SK-MEL-5 (cell line): ENCODE measurements around the gene B4GAT1. TPM values are rescaled to one million over a fixed set of nuclear protein-coding genes. Genes with fewer than 3 reads are reported as not detected.
A peak's percentile ranks its signal among the peaks of the same experiment; 100 is the strongest.

Experiments used
- DNase-seq: peaks from one replicate; pipeline ENCODE4 v3.0.0-alpha.2; 2016; ENCODE audit warnings: low read depth, low spot score
- in situ Hi-C: cut with HindIII; loops from 2 replicates; pipeline ENCODE4 v1.10.0; 2016; ENCODE audit warnings: low sequenced_read_pairs, high pct_unique_total_duplicates, low pct_unique_long_range_greater_than_20kb
- total RNA-seq: library from RNA; depleted of rRNA; stranded (reverse); fragments of >200 nt; shearing (Covaris generic); gene quantifications from 2 replicates; pipeline ENCODE4 v1.2.3, GENCODE V29; 2014

The B4GAT1 gene
- total RNA-seq, 1 experiment from 2014 or later: 65.6 TPM

DNA sequence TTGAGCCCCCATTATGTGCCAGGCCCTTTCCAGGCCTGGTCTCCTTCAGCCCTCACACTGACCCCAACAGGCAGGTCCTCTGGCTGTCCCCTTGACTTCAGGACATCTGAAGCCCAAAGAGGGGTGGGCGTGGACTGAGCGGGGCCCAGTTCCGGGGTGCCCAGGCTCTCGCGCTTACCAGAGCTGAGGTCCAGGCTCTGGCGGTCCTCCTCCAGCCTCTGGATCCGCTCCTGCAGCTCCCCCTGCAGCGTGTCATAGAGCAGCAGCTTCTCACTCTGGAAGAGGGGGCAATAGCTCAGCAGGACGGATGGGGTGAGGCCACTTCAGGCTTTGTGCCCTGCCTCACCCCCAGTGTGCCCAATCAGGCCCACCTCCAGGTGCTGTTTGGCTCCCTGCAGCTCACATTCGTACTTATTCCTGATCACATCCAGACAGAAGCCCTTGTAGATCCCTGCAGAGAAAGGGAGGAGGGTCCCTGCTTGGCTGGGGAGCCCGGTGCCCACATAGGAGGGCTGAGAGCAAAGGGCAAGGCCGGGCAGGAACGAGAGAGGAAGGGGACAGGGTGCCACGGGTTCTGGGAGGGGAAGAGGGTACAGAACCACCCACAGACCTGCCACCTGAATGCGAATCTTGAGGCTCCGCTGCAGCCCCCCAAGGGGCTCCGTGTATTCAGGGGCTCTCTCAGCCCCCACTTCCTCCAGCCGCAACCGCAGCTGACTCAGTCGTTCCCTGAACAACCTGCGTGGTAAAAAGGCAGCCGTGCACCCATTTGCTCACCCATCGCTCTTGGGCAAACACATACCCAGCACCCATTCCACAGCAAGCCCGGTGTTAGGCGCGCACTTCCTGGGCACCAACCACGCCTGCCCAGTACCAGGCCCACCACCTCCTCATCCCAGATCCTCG is 6.6 kb downstream of the B4GAT1 start:
- in situ Hi-C loops: no loop called here
- no peak for DNase-seq

- in situ Hi-C loops: no loop called here
- DNase-seq: no peak
Observed at GRCh38 chr11:66339686-66340483, 7.5 kb downstream of the B4GAT1 start.

DNA sequence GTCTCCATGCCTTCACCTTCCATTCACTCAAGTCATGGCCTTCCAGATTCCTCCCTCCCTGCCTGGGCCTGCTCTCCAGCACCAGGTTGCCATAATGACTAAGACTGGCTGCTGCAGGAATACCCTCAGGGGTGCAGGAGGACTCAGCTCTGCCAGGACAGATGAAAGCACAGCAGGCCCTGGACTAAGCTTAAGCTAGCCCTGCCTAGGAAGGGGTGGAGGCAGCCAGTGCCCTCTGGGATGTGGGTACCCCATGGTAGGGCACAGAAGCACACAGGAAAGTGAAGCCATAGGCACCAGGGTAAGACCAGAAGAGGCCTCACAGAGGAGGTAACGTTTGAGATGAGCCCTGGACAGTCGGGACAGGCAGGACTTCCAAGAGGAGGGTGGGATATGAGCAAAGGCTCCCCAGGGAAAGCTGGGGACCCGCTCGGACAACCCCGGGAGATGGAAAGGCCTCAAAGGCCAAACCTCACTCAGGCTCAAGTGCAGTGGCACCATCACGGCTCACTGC is 8.2 kb downstream of the B4GAT1 start:
- in situ Hi-C loops: no loop called here
- DNase-seq: no peak

- in situ Hi-C loops: no loop called here
- no peak for DNase-seq
Observed at GRCh38 chr11:66338276-66339161, 8.9 kb downstream of the B4GAT1 start.

DNA sequence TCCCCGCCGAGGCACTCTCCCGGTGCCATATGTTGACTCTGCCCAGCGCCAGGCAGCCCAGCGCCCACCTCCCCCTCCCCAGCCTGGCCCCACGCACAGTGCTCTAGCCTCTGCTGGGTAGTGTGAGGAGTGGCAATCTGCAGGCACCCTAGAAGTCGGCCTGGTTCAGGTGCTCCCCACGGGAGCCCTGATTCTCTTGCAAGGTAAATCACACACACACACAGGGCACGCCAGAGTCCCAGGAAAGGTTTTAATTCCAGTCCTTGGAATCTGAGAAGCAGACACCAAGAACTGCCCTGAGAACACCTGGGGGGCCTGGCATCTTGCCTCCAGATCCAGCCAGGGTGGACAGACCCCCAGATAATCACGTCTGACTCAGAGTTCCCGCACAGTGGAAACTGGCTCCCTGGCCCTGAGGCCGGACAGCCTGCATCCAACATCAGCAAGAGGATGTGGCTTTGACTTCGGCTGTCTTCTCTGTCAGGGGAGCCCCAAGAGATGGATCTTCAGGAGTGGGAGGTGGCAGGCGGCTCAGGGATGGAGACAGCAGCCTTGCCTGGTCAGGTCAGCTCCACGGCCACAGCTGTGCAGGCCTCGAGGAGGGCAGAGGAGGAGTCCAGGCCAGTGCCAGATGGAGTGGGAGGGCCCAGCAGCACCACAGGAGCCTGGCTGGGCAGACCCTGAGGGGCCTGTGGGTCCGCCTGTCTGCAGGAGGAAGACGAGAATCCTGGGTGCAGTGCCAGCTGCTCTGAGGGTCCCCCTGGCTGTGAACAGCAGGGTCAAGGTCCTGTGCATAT is 10.1 kb downstream of the B4GAT1 start:
- DNase-seq: no peak
- in situ Hi-C loops: no loop called here

GRCh38 chr11:66336234-66337102 is 11.0 kb downstream of the B4GAT1 start, which contains the start of gene RIN1:
RIN1 (minus strand) TSS chr11:66336434; CDS start chr11:66336402, 32 bp downstream.
- in situ Hi-C loops: no loop called here
- peak; percentile 70 for DNase-seq

DNA sequence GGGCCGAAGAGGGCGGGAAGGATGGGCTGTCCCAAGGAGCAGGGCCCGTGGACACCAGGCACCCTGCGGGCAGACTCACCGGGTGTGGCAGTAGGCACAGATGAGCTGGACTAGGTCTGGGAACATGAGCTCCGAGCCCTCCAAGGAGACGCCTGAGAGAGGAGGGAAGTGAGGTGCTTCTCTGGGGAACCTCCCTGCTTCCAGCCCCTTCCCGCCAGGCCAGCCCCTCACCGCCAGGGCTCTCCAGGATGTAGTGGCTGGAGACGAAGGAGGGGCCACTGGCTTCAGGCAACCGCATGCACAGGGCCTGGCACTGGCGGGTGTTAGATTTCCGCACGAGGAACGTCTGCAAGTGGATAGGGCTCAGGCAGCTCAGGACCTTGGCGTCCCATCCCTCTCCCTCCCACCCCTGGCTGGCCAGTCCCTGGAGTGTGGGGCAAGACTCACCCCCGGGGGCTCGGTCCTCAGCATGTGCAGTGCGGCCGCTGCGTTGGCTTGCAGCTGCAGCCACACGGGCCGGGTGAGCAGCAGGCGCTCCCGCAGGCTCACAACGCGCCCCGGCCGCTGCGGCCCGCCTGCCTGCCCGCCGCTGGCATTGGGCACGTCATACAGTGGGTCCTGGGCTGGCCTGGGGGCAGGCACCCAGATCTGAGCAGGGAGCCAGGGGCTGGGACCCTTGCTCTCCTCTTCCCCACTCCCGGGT is 11.7 kb downstream of the B4GAT1 start:
- no peak for DNase-seq
- in situ Hi-C loops: no loop called here

- in situ Hi-C loops: no loop called here
- DNase-seq: no peak
Observed at GRCh38 chr11:66334605-66335442, 12.6 kb downstream of the B4GAT1 start.

- in situ Hi-C loops: no loop called here
- DNase-seq: no peak
Observed at GRCh38 chr11:66333896-66334604, 13.4 kb downstream of the B4GAT1 start.

DNA sequence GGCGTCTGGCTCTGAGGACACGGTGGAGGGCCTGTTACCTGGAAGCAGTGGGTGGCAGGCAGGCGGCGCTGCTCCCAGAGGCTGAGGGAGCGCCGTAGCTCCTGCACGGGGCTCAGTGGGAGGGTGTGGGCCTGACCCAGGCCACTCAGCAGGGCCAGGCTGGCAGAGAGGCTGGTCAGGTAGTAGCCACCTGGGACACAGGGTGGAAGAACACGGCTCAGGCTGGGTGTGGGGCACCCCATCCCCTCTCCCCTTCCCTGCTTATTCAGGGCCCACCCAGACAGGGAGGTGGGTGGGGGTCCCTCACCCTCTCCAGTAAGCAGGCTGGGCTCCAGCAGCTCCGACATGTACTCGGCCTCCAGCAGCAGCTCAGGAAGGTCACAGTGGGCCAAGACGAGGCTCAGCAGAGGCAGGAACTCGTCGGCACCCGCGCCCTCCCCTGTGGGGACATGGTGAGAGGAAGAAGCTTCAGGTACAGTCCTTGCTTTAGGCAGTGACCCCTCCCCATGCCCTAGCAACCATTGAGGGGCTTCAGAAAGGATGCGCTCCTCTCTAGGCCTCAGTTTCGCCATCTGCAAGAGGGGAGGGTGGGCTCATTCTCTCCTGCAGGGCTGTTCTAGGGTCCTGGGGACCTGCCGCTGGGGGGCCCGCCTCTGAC is 14.1 kb downstream of the B4GAT1 start:
- no peak for DNase-seq
- in situ Hi-C loops: no loop called here

DNA sequence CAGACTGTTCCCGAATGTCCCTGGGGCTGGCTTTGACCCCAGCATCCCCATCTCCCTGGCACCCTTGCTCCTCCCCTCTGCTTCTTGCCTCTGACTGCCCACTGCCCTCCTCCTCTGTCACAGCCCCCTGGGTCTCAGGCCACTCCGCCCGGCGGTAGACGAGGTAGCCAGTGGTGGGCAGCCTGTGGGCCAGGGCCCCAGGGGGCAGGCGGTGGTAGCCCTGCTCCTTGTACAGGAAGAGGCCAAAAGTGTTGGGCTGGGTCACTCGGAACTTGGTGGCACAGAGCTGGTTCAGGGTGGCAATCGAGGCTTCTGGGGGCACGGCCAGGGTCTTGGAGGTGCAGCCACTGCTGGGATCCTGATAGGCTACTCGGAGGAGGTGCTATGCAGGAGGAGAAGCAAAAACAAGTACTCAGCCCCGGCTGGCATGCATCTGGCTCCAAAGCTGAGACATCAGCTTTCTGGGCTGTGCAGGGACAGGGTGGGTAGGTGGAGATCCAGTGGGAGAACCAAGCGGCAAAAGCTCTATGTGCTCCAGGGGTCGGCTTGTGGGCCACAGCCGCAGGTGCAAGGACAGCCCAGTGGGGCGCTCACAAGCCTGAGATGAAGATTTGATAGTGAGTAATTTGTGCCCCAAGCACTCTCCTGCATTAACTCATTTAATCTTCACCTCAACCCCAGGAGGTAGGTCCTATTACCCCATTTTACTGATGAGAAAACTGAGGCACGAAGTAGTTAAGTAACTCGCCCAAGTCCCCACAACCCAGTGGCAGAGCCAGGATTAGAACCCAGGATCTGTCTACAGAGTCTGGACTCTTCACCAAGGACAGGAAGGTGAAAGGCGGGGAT is 14.8 kb downstream of the B4GAT1 start:
- in situ Hi-C loops: no loop called here
- DNase-seq: no peak

DNA sequence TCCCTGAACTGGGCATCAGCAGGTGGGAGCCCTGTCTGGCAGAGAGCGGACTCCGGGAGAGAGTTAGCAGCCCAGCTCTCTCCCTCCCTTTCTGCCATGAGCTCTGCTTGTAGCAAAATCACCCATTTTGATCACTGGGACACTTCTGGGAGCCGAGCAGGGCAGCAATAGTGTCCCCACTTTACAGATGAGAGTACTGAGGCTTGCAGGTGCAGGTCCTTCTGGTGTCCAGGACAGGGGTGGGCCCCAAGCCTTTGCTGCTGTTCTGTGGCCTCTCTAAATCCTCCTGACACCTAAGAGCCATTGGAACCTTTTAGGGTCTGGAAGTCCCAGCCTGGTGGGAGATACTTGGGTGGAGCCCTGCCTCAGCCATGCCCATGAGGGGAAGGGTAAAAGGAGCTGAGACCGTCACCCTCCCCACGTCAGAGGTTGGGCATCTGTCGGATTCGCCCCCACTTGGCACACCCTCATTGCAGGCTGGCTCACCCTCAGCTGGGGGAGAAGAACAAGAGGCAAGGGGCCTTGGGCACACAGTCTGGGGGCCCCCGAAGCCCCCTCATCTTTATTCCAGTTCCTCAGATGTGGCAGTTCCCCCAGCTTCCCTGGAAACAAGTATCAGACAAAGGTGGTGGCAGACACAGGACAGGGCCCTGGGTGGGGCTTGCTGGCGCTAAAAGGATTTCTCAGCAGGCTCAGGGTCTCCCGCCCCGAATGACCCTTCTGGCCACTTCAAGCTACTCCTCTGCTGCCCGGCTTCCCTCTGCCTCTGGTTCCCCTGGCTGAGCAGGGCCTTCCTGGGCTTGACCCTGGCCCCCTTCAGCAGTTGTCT is 15.7 kb downstream of the B4GAT1 start:
- in situ Hi-C loops: no loop called here
- no peak for DNase-seq
